ENCODE measurements around the gene TTLL8.

DNA sequence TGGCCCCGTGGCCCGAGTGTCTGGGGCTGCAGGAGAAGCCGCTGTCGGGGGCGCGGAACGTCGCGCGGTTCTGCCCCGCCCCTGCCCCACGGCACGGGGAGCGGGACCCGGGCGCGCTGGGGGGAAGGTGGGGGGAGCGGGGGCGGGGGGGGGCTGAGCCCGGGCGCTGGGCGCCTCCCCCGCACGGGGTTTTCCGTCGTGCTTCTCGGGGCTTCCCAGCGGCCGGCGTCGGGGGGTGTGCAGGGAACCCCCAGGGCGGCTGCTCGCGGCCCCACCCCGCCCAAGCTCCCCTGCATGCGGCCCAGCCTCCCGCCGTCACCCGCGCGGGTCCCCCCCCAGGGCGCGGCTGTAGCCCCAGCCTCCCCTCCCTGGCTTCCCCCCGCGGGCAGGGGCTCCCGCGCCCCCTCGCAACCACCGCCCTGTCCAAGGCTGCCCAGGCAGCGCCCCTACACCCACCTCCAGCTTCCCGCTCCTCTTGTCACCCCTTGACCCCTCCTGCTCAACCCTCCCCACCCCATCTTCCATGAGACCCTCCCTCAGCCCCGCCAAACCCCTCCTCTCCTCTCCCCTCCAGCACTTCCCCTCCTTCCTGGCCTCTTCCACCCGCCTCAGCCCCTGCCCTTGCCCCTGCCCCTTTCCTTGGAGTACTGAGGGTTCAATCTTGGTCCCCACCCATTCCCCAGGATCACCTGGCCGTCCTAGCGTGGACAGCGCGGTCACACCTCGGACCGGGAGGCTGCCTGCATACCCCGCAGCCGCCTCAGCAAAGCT, 47.2 kb downstream of the TTLL8 start:
- TF ChIP-seq POLR2A (IDR thresholded peaks at IDR 0.05; ENCODE audit: extremely low read depth, insufficient read length): no peak
- no peak for TF ChIP-seq CTCF (IDR thresholded peaks at IDR 0.05; ENCODE audit: low read depth, low read length)
- TF ChIP-seq, protein P1, sequence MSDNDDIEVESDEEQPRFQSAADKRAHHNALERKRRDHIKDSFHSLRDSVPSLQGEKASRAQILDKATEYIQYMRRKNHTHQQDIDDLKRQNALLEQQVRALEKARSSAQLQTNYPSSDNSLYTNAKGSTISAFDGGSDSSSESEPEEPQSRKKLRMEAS (IDR thresholded peaks at IDR 0.05; ENCODE audit: low read depth, low read length): no peak
